Suprapubic skin (tissue), 3 donors: ENCODE data around the gene NEUROD2.

Source experiments
- EP300 ChIP-seq: sonication (generic); formaldehyde crosslinking; IDR thresholded peaks from one replicate; pipeline ENCODE4 v1.6.1; 2017; ENCODE audit warnings: antibody characterized with exemption
- POLR2A ChIP-seq, 2 donors: fragments of 450-650 bp; IDR thresholded peaks; one replicate each; pipeline ENCODE4 v1.6.1; 2017; ENCODE audit warnings: antibody characterized with exemption in 2 of 2, mild to moderate bottlenecking in 2 of 2, moderate library complexity in 2 of 2
- TF ChIP-seq, protein P1 (sequence below), 2 donors: fragments of 200-600 bp in 1 of 2; fragments of 450-650 bp in 1 of 2; sonication (generic) in 1 of 2; IDR thresholded peaks; one replicate each; pipeline ENCODE4 v1.5.1; 2016 to 2019; ENCODE audit warnings: antibody characterized with exemption in 2 of 2, mild to moderate bottlenecking in 1 of 2, moderate library complexity in 1 of 2

DNA sequence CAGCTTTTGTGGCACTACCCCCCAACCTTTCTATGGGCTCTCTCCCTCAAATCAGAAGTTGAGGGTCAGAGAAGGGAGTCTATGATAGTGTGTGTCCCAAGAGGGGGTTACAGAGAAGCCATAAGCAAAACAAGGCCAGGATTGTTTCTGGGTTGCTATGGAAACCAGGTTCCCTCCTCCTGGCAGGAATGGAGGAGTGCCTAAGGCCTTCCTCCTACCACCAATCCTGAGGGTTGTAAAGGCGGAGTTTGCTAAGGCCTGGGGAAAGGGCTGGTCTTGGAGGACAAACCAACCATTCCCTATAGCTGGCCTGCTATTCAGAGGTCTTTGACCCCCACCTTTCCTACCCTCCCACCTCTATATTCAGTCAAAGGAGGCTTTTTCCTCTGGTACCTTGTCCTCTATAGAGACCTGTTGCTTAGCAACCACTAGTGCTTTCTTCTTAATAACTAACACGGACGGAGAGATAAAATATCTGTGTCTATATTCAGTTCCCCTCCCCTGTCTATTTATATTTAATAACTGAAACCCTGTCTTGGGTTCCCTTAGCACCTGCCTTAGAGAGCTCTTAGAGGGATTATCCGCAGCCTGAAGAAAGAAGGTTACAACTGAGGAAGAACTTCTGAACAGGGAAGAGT is 43.4 kb downstream of the NEUROD2 start:
- TF ChIP-seq, protein P1, sequence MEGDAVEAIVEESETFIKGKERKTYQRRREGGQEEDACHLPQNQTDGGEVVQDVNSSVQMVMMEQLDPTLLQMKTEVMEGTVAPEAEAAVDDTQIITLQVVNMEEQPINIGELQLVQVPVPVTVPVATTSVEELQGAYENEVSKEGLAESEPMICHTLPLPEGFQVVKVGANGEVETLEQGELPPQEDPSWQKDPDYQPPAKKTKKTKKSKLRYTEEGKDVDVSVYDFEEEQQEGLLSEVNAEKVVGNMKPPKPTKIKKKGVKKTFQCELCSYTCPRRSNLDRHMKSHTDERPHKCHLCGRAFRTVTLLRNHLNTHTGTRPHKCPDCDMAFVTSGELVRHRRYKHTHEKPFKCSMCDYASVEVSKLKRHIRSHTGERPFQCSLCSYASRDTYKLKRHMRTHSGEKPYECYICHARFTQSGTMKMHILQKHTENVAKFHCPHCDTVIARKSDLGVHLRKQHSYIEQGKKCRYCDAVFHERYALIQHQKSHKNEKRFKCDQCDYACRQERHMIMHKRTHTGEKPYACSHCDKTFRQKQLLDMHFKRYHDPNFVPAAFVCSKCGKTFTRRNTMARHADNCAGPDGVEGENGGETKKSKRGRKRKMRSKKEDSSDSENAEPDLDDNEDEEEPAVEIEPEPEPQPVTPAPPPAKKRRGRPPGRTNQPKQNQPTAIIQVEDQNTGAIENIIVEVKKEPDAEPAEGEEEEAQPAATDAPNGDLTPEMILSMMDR (IDR thresholded peaks at IDR 0.05) = no peak
- no peak for TF ChIP-seq POLR2A (IDR thresholded peaks at IDR 0.05)
- no peak for TF ChIP-seq EP300
